Upper lobe of left lung (tissue), 4 donors: Measurements from ENCODE around the gene LZTR1.

Experiments
- CTCF ChIP-seq, 6 experiments: fragments of 450-650 bp in 4 of 6; fragments of 200-600 bp in 2 of 6; sonication (generic) in 2 of 6; IDR thresholded peaks; one replicate each; pipeline ENCODE4 v1.5.1; 2016 to 2019; ENCODE audit warnings: antibody characterized with exemption in 6 of 6
- EP300 ChIP-seq, 4 donors: sonication (generic); formaldehyde crosslinking; IDR thresholded peaks; one replicate each; pipeline ENCODE4 v1.5.1; 2017; ENCODE audit warnings: antibody characterized with exemption in 4 of 4, control low read depth in 2 of 4
- POLR2A ChIP-seq, 4 donors: fragments of 450-650 bp; IDR thresholded peaks; one replicate each; pipeline ENCODE4 v1.5.1; 2016 to 2017; ENCODE audit warnings: antibody characterized with exemption in 4 of 4, mild to moderate bottlenecking in 2 of 4
- POLR2AphosphoS5 ChIP-seq, 2 donors: sonication (generic); formaldehyde crosslinking; IDR thresholded peaks; one replicate each; pipeline ENCODE4 v1.5.1; 2017; ENCODE audit warnings: antibody characterized with exemption in 2 of 2

- TF ChIP-seq POLR2A (IDR thresholded peaks at IDR 0.05), result no peak
- no peak for TF ChIP-seq CTCF (IDR thresholded peaks at IDR 0.05)
- TF ChIP-seq POLR2AphosphoS5 (IDR thresholded peaks at IDR 0.05), result no peak
- no peak for TF ChIP-seq EP300 (IDR thresholded peaks at IDR 0.05)
These were observed 52.9 kb downstream of the LZTR1 start for GRCh38 chr22:21034989-21035388.
